Activated CD4-positive, alpha-beta memory T cell treated with anti-CD3 and anti-CD28 coated beads, Interleukin-2, amount 10 ng/mL, durations not matched to agents 7 days and 5 days (primary cell): Measurements from ENCODE around the gene ENPP7. TPM values are rescaled to one million over a fixed set of nuclear protein-coding genes. Genes with fewer than 3 reads are reported as not detected.
A peak's percentile ranks its signal among the peaks of the same experiment; 100 is the strongest.
"Not testable (repeated sequence)": the region's sequence is repeated elsewhere in the genome, so short reads cannot be mapped to it uniquely, and the experiment has no call there.

Experiments
- CTCF ChIA-PET: fragments of 350-600 bp; sonication (Branson Sonifier 250); formaldehyde crosslinking; loops from one replicate; lab custom pipeline; 2021; ENCODE audit warnings: antibody characterized with exemption, inconsistent platforms; lab: Charles Lee
- POLR2A ChIA-PET: fragments of 350-600 bp; sonication (Branson Sonifier 250); formaldehyde crosslinking; loops from one replicate; lab custom pipeline; 2021; ENCODE audit warnings: antibody characterized with exemption; lab: Charles Lee
- DNase-seq: peaks from one replicate; pipeline ENCODE4 v3.0.0-alpha.2; 2020
- H3K27ac Mint-ChIP-seq: one replicate; pipeline ENCODE4 v1.8.0; 2021; ENCODE audit warnings: mild to moderate bottlenecking, mixed read lengths
- H3K27me3 Mint-ChIP-seq: one replicate; pipeline ENCODE4 v1.8.0; 2021; ENCODE audit warnings: mixed read lengths
- H3K36me3 Mint-ChIP-seq: one replicate; pipeline ENCODE4 v1.8.0; 2021; ENCODE audit warnings: low read depth, mixed read lengths
- H3K4me1 Mint-ChIP-seq: one replicate; pipeline ENCODE4 v1.8.0; 2021; ENCODE audit warnings: mixed read lengths
- H3K4me3 Mint-ChIP-seq: one replicate; pipeline ENCODE4 v1.8.0; 2021; ENCODE audit warnings: mild to moderate bottlenecking, mixed read lengths
- H3K9me3 Mint-ChIP-seq: one replicate; pipeline ENCODE4 v1.8.0; 2021; ENCODE audit warnings: mixed read lengths
- total RNA-seq, 2 experiments: library from RNA; stranded (reverse); gene quantifications; one replicate each; pipeline ENCODE4 v1.2.3, GENCODE V29; 2021

The ENPP7 gene
- total RNA-seq, 2 experiments from 2014 or later: 0.10 TPM; not detected in 1

GRCh38 chr17:79769570-79770506 lies 39.1 kb downstream of the ENPP7 start:
- ChIA-PET POLR2A (no interaction called here), CTCF (interaction anchor here (1.4 kb wide), 1 partner anchor 24 kb away, joined by 4 read pairs; no protein-coding TSS in a partner anchor)
- DNase-seq: no peak
- Mint-ChIP-seq H3K27ac (no peak overlapping the region), H3K9me3 (no peaks in the 10 kb centered on the region), H3K4me1 (no peaks in the 10 kb centered on the region), H3K36me3 (no peaks in the 10 kb centered on the region), H3K27me3 (peaks cover 25% of the 10 kb centered on the region), H3K4me3 (no peak overlapping the region)

GRCh38 chr17:79771276-79771675 lies 40.5 kb downstream of the ENPP7 start:
- no peaks in the 10 kb centered on the region for H3K36me3 Mint-ChIP-seq
- CTCF ChIA-PET: interaction anchor here (1.4 to 1.5 kb wide), 2 partner anchors 26 to 29 kb away, joined by 3 to 4 read pairs; no protein-coding TSS in a partner anchor
- no peak for DNase-seq
- no peak overlapping the region for H3K4me3 Mint-ChIP-seq
- no peaks in the 10 kb centered on the region for H3K9me3 Mint-ChIP-seq
- H3K27me3 Mint-ChIP-seq: peaks cover 39% of the 10 kb centered on the region
- POLR2A ChIA-PET: no interaction called here
- no peak overlapping the region for H3K27ac Mint-ChIP-seq
- H3K4me1 Mint-ChIP-seq: no peaks in the 10 kb centered on the region

GRCh38 chr17:79772726-79773125 lies 42.0 kb downstream of the ENPP7 start:
- H3K4me3 Mint-ChIP-seq, POLR2A ChIA-PET, H3K27ac Mint-ChIP-seq, H3K36me3 Mint-ChIP-seq, DNase-seq, H3K4me1 Mint-ChIP-seq, CTCF ChIA-PET, H3K9me3 Mint-ChIP-seq: not testable (repeated sequence)
- peaks cover 50% of the 10 kb centered on the region for H3K27me3 Mint-ChIP-seq

- DNase-seq: no peak
- POLR2A ChIA-PET: interaction anchor here (1.1 to 1.6 kb wide), 2 partner anchors 10 to 22 kb away, joined by 3 to 4 read pairs; partner anchors contain the start of gene CBX8
- H3K4me1 Mint-ChIP-seq: peaks cover 18% of the 10 kb centered on the region
- H3K36me3 Mint-ChIP-seq: no peaks in the 10 kb centered on the region
- H3K9me3 Mint-ChIP-seq: no peaks in the 10 kb centered on the region
- no peak overlapping the region for H3K4me3 Mint-ChIP-seq
- H3K27me3 Mint-ChIP-seq: peaks cover 56% of the 10 kb centered on the region
- CTCF ChIA-PET: interaction anchor here (1.0 kb wide), 1 partner anchor 33 kb away, joined by 3 read pairs; no protein-coding TSS in a partner anchor
- no peak overlapping the region for H3K27ac Mint-ChIP-seq
These were observed 43.8 kb downstream of the ENPP7 start for GRCh38 chr17:79774561-79774975.

GRCh38 chr17:79775632-79776031 lies 44.9 kb downstream of the ENPP7 start:
- Mint-ChIP-seq H3K4me1 (peaks cover 18% of the 10 kb centered on the region), H3K9me3 (no peaks in the 10 kb centered on the region), H3K4me3 (no peak overlapping the region), H3K36me3 (no peaks in the 10 kb centered on the region), H3K27me3 (peaks cover 64% of the 10 kb centered on the region), H3K27ac (no peak overlapping the region)
- ChIA-PET CTCF (interaction anchor here (0.7 to 1.3 kb wide), 3 partner anchors 30 to 34 kb away, joined by 3 to 4 read pairs (median 3); no protein-coding TSS in a partner anchor), POLR2A (interaction anchor here (0.8 kb wide), 1 partner anchor 62 kb away, joined by 3 read pairs; no protein-coding TSS in a partner anchor)
- DNase-seq: no peak

GRCh38 chr17:79776376-79777119 lies 45.8 kb downstream of the ENPP7 start:
- H3K4me1 Mint-ChIP-seq: peaks cover 18% of the 10 kb centered on the region
- peaks cover 64% of the 10 kb centered on the region for H3K27me3 Mint-ChIP-seq
- POLR2A ChIA-PET: no interaction called here

GRCh38 chr17:79777120-79777893 lies 46.6 kb downstream of the ENPP7 start:
- Mint-ChIP-seq H3K4me1 (peaks cover 18% of the 10 kb centered on the region), H3K27ac (no peak overlapping the region), H3K27me3 (peaks cover 65% of the 10 kb centered on the region), H3K36me3 (no peaks in the 10 kb centered on the region), H3K4me3 (peak overlapping the region; percentile 4), H3K9me3 (no peaks in the 10 kb centered on the region)
- ChIA-PET CTCF (interaction anchor here (1.0 to 1.4 kb wide), 2 partner anchors 63 to 324 kb away, joined by 3 to 5 read pairs; partner anchors contain the start of gene GAA), POLR2A (interaction anchor here (0.5 to 1.4 kb wide), 2 partner anchors 33 to 62 kb away, joined by 3 to 5 read pairs; partner anchors contain the start of gene CBX4)
- peak; percentile 42 for DNase-seq

More at GRCh38 chr17:79776376-79777119, 45.8 kb downstream of the ENPP7 start:
- Mint-ChIP-seq H3K9me3 (no peaks in the 10 kb centered on the region), H3K4me3 (peak overlapping the region; percentile 4), H3K36me3 (no peaks in the 10 kb centered on the region), H3K27ac (no peak overlapping the region)
- no peak for DNase-seq
- CTCF ChIA-PET: interaction anchor here (1.0 to 1.4 kb wide), 4 partner anchors 31 to 325 kb away, joined by 3 to 5 read pairs (median 3); partner anchors contain the start of gene GAA

GRCh38 chr17:79777894-79778503 lies 47.3 kb downstream of the ENPP7 start, which contains the start of gene CBX2:
TSS of gene CBX2 (plus strand) at chr17:79778148. CDS start at chr17:79778236, 88 bp downstream.
- H3K27ac Mint-ChIP-seq: no peak within 1 kb of the TSS
- ChIA-PET CTCF (interaction anchor here (0.9 to 1.7 kb wide), 2 partner anchors 32 to 40 kb away, joined by 4 to 5 read pairs; no protein-coding TSS in a partner anchor), POLR2A (interaction anchor here (0.5 to 1.4 kb wide), 2 partner anchors 34 to 62 kb away, joined by 3 to 5 read pairs; partner anchors contain the start of gene CBX4)
- peak within 1 kb of the TSS; percentile 75 for H3K4me3 Mint-ChIP-seq
- peak; percentile 85 for DNase-seq
- no peaks in the 10 kb centered on the region for H3K9me3 Mint-ChIP-seq
- peaks cover 62% of the 10 kb centered on the region for H3K27me3 Mint-ChIP-seq
- H3K4me1 Mint-ChIP-seq: peaks cover 18% of the 10 kb centered on the region
- H3K36me3 Mint-ChIP-seq: no peaks in the 10 kb centered on the region

- Mint-ChIP-seq H3K27ac (no peak overlapping the region), H3K4me1 (peaks cover 18% of the 10 kb centered on the region), H3K4me3 (peak overlapping the region; percentile 75), H3K9me3 (no peaks in the 10 kb centered on the region), H3K27me3 (peaks cover 59% of the 10 kb centered on the region), H3K36me3 (no peaks in the 10 kb centered on the region)
- CTCF ChIA-PET: interaction anchor here (0.9 to 1.7 kb wide), 2 partner anchors 33 to 39 kb away, joined by 4 to 5 read pairs; no protein-coding TSS in a partner anchor
- POLR2A ChIA-PET: interaction anchor here (1.4 kb wide), 1 partner anchor 61 kb away, joined by 5 read pairs; the partner anchor contains the start of gene CBX4
- DNase-seq: no peak
These were observed 47.9 kb downstream of the ENPP7 start for GRCh38 chr17:79778504-79779083.

- H3K36me3 Mint-ChIP-seq: no peaks in the 10 kb centered on the region
- peak overlapping the region; percentile 75 for H3K4me3 Mint-ChIP-seq
- DNase-seq: no peak
- ChIA-PET POLR2A (interaction anchor here (1.4 kb wide), 1 partner anchor 60 kb away, joined by 5 read pairs; the partner anchor contains the start of gene CBX4), CTCF (interaction anchor here (0.9 to 1.7 kb wide), 2 partner anchors 33 to 39 kb away, joined by 4 to 5 read pairs; no protein-coding TSS in a partner anchor)
- peaks cover 18% of the 10 kb centered on the region for H3K4me1 Mint-ChIP-seq
- no peaks in the 10 kb centered on the region for H3K9me3 Mint-ChIP-seq
- H3K27ac Mint-ChIP-seq: no peak overlapping the region
- peaks cover 56% of the 10 kb centered on the region for H3K27me3 Mint-ChIP-seq
These were observed 48.4 kb downstream of the ENPP7 start for GRCh38 chr17:79779084-79779529.
